ENCODE measurements around the gene CLTB.

CLTB gene

GRCh38 chr5:176401281-176402205 is 14.8 kb downstream of the CLTB start:
- Histone ChIP-seq H3K27ac (no peak overlapping the region), H3K4me3 (no peak overlapping the region)
- DNase-seq (ENCODE audit: low spot score): no peak
- TF ChIP-seq, protein P1, sequence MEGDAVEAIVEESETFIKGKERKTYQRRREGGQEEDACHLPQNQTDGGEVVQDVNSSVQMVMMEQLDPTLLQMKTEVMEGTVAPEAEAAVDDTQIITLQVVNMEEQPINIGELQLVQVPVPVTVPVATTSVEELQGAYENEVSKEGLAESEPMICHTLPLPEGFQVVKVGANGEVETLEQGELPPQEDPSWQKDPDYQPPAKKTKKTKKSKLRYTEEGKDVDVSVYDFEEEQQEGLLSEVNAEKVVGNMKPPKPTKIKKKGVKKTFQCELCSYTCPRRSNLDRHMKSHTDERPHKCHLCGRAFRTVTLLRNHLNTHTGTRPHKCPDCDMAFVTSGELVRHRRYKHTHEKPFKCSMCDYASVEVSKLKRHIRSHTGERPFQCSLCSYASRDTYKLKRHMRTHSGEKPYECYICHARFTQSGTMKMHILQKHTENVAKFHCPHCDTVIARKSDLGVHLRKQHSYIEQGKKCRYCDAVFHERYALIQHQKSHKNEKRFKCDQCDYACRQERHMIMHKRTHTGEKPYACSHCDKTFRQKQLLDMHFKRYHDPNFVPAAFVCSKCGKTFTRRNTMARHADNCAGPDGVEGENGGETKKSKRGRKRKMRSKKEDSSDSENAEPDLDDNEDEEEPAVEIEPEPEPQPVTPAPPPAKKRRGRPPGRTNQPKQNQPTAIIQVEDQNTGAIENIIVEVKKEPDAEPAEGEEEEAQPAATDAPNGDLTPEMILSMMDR (IDR thresholded peaks at IDR 0.05): no peak

- TF ChIP-seq, protein P1 (IDR thresholded peaks at IDR 0.05): no peak
- no peak for DNase-seq (ENCODE audit: low spot score)
- Histone ChIP-seq H3K27ac (no peak overlapping the region), H3K4me3 (no peak overlapping the region)
Measured at GRCh38 chr5:176400382-176401156, 15.8 kb downstream of the CLTB start.

DNA sequence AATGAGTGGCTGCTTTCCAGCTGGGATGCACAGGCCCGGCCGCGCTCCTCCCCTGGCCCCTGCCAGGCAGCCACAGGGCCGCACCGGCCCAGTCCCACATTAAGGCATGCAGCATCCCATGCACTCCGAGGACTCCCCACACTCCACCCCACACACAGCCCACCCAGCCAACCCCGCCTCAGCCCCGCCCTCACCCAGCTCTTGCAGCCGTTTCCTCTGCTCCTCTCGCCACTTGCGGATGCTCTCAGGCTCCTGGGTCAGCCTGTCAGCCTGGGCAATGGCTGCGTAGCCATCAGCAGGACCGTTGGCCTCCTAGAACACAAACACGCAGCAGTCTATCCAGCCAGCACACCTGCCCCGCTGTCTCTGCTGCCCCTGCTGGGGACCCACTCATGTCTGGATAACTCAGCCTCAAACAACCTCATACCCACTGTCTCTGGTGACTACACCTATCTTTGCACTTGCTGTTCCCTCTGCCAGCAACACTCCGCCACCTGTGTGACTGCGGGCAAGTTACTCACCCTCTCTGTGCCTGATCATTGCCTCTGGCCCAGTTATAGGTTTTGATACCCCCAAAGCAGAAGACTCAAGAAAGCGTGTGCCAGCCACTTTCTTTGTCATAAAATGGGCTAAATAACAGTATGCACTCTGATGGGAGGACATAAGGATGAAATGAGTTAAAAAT is 18.5 kb downstream of the CLTB start:
- TF ChIP-seq, protein P1 (IDR thresholded peaks at IDR 0.05): no peak
- no peak overlapping the region for H3K27ac ChIP-seq
- no peak overlapping the region for H3K4me3 ChIP-seq
- no peak for DNase-seq (ENCODE audit: low spot score)

DNA sequence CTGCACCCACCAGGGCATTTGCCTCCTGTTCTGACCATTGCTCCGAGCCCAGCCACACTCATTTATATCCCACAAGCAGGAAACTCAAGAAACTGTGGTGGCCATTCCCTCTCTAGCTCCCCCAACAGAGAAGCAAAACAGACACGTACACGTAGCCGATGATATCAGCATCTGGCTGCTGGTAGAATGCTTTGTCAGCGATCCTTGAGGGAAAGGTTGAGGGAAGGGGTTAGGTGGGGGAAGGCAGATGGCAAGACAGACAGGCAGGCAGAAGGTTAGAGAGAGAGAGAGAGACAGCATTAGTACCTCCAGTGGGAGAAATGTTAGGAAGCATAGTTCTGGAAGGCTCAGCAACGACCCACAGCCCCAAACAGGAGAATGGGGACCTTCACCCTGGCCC is 20.0 kb downstream of the CLTB start:
- no peak for DNase-seq (ENCODE audit: low spot score)
- TF ChIP-seq, protein P1 (IDR thresholded peaks at IDR 0.05): no peak
- Histone ChIP-seq H3K27ac (no peak overlapping the region), H3K4me3 (no peak overlapping the region)

DNA sequence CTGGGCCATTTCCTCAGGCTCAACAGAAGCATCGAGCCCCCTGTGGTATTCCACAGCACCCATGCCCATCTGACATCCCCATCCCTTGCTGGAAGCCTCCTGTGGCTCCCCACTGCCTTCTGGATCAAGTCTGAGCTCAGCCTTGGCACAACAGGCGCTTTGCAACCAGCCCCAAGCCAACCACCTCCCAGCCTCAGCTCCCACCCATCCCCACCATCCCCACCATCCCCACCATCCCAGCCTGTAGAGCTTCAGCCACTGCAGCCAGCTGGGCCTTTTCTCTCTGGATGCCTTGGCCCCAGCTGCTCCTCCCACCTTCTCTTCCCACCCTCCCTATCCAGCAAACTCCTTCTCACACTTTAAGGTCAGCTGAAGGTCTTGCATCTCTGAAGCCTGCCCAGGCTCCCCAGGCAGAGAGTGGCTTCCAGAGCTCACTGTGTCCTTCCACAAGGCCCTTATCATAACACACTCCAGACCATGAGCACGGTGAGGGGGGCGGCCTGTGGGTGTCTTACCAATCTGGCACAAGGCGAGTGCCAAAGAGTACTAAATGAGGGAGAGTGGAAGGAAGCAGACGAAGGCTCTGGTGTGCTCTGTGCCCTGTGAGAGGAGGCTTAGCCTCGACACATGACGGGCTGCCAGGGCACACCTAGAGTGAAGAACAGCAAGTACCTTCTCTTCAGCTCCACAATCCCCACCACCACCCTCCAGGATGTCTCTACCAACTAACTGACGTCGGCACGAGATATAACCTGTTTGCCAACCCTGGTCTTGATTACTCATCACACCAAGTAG is 21.3 kb downstream of the CLTB start:
- no peak for DNase-seq (ENCODE audit: low spot score)
- Histone ChIP-seq H3K4me3 (no peak overlapping the region), H3K27ac (no peak overlapping the region)
- TF ChIP-seq, protein P1 (IDR thresholded peaks at IDR 0.05): no peak

- TF ChIP-seq, protein P1 (IDR thresholded peaks at IDR 0.05): no peak
- no peak for DNase-seq (ENCODE audit: low spot score)
- no peak overlapping the region for H3K4me3 ChIP-seq
- no peak overlapping the region for H3K27ac ChIP-seq
Measured at GRCh38 chr5:176394096-176394495, 22.2 kb downstream of the CLTB start.

Data from coronary artery (tissue), 2 donors.